ENCODE results near the gene FAM181A. TPM values are rescaled to one million over a fixed set of nuclear protein-coding genes. Genes with fewer than 3 reads are reported as not detected.

Gene FAM181A
- polyA plus RNA-seq, 1 donor from 2014 or later: 0.43 TPM

- Histone ChIP-seq H2AFZ (ENCODE audit: low read depth, low read length) (no peak overlapping the region), H3K9ac (ENCODE audit: low read length) (no peak overlapping the region), H3K27me3 (ENCODE audit: insufficient read depth, low read depth, low read length) (no peaks in the 10 kb centered on the region), H3K27ac (ENCODE audit: low read length) (no peak overlapping the region), H3K9me3 (ENCODE audit: low read length) (no peaks in the 10 kb centered on the region), H4K20me1 (ENCODE audit: insufficient read depth) (no peaks in the 10 kb centered on the region), H3K4me2 (ENCODE audit: low read length) (no peak overlapping the region), H3K36me3 (ENCODE audit: insufficient read depth, low read length) (no peaks in the 10 kb centered on the region), H3K4me3 (ENCODE audit: low read length) (no peak overlapping the region), H3K79me2 (replicated peaks; ENCODE audit: insufficient read depth, low read length) (no peaks in the 10 kb centered on the region), H3K9me2 (ENCODE audit: insufficient read depth, low read length) (no peaks in the 10 kb centered on the region), H3F3A (ENCODE audit: insufficient read depth, low read length, poor library complexity, severe bottlenecking) (no peaks in the 10 kb centered on the region)
- TF ChIP-seq CTCF (IDR thresholded peaks at IDR 0.05; ENCODE audit: poor library complexity, severe bottlenecking) (no peak), RAD21 (conservative IDR thresholded peaks at IDR 0.05) (no peak), TAF1 (IDR thresholded peaks at IDR 0.05; ENCODE audit: low read depth) (no peak), MXI1 (conservative IDR thresholded peaks at IDR 0.05; ENCODE audit: poor library complexity, severe bottlenecking) (no peak), EZH2 (IDR thresholded peaks at IDR 0.05; ENCODE audit: borderline replicate concordance, insufficient read depth, low read length, poor library complexity, severe bottlenecking) (no peak), REST (IDR thresholded peaks at IDR 0.05; ENCODE audit: borderline replicate concordance) (no peak), SMC3 (conservative IDR thresholded peaks at IDR 0.05; ENCODE audit: poor library complexity) (no peak), POLR2AphosphoS5 (IDR thresholded peaks at IDR 0.05) (no peak)
Observed at GRCh38 chr14:93927800-93928145, 629 bp downstream of the FAM181A start.

- H3K9ac ChIP-seq (ENCODE audit: low read length): no peak overlapping the region
- H3K27ac ChIP-seq (ENCODE audit: low read length): no peak overlapping the region
- no peaks in the 10 kb centered on the region for H3K27me3 ChIP-seq (ENCODE audit: insufficient read depth, low read depth, low read length)
- no peak overlapping the region for H2AFZ ChIP-seq (ENCODE audit: low read depth, low read length)
- no peaks in the 10 kb centered on the region for H3K79me2 ChIP-seq (replicated peaks; ENCODE audit: insufficient read depth, low read length)
- H3K36me3 ChIP-seq (ENCODE audit: insufficient read depth, low read length): no peaks in the 10 kb centered on the region
- TF ChIP-seq REST (IDR thresholded peaks at IDR 0.05; ENCODE audit: borderline replicate concordance): no peak
- no peak for TF ChIP-seq TAF1 (IDR thresholded peaks at IDR 0.05; ENCODE audit: low read depth)
- TF ChIP-seq EZH2 (IDR thresholded peaks at IDR 0.05; ENCODE audit: borderline replicate concordance, insufficient read depth, low read length, poor library complexity, severe bottlenecking): no peak
- TF ChIP-seq CTCF (IDR thresholded peaks at IDR 0.05; ENCODE audit: poor library complexity, severe bottlenecking): no peak
- no peak for TF ChIP-seq MXI1 (conservative IDR thresholded peaks at IDR 0.05; ENCODE audit: poor library complexity, severe bottlenecking)
- TF ChIP-seq RAD21 (conservative IDR thresholded peaks at IDR 0.05): no peak
- no peak for TF ChIP-seq EP300 (conservative IDR thresholded peaks at IDR 0.05; ENCODE audit: poor library complexity, severe bottlenecking)
- TF ChIP-seq POLR2AphosphoS5 (IDR thresholded peaks at IDR 0.05): no peak
- TF ChIP-seq SMC3 (conservative IDR thresholded peaks at IDR 0.05; ENCODE audit: poor library complexity): no peak
- H3K9me2 ChIP-seq (ENCODE audit: insufficient read depth, low read length): no peaks in the 10 kb centered on the region
- H4K20me1 ChIP-seq (ENCODE audit: insufficient read depth): no peaks in the 10 kb centered on the region
- H3K4me3 ChIP-seq (ENCODE audit: low read length): no peak overlapping the region
- no peak overlapping the region for H3K4me2 ChIP-seq (ENCODE audit: low read length)
- no peaks in the 10 kb centered on the region for H3K9me3 ChIP-seq (ENCODE audit: low read length)
- no peaks in the 10 kb centered on the region for H3F3A ChIP-seq (ENCODE audit: insufficient read depth, low read length, poor library complexity, severe bottlenecking)
Observed at GRCh38 chr14:93928184-93929047, 1.3 kb downstream of the FAM181A start.
